Measurements from ENCODE around the gene ZFYVE9.
"Not testable (repeated sequence)": the region's sequence is repeated elsewhere in the genome, so short reads cannot be mapped to it uniquely, and the experiment has no call there.

The ZFYVE9 gene

GRCh38 chr1:52348704-52349300, 206.9 kb downstream of the ZFYVE9 start:
- no peak for DNase-seq

DNA sequence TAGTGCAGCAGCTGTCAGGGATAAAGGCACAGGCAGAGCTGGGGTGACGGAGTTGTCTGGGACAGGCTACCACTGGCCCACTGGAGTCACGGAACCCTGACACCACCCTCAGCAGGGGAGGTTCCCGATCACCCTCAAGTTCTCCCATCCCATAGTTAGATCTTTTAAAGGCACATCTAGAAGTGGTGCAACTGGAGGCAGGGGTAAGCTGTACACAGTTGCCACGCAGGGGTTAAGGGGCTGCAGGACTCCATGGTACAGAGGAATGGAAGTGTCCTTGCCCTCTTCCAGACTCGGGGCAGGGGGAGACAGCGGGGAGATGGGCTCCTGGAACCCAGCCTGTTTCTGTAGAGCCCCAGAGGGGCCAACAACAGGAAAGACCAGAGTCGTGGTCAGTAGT, 210.8 kb downstream of the ZFYVE9 start:
- DNase-seq, result no peak

DNA sequence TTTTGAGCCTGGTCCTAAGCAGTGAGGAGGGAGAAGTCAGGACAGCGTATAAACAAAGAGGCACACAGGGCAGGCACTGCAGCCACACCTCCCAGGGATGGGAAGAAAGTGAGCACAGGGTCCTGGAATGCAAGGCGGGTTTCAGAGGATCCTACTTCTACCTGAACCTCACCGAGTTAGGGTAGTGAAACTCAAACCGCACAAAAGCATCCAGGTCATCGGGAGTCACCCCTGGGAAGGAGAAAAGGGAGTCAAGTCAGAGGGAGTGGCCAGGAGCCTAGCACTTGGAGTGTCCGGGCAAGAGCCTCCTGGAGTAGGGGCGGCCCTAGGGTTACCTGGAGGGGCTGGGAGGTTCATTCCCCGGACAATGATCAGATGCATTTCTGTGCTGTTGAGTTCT, 213.5 kb downstream of the ZFYVE9 start:
- DNase-seq, result no peak

GRCh38 chr1:52355847-52356505, 214.1 kb downstream of the ZFYVE9 start:
- DNase-seq, result no peak

DNA sequence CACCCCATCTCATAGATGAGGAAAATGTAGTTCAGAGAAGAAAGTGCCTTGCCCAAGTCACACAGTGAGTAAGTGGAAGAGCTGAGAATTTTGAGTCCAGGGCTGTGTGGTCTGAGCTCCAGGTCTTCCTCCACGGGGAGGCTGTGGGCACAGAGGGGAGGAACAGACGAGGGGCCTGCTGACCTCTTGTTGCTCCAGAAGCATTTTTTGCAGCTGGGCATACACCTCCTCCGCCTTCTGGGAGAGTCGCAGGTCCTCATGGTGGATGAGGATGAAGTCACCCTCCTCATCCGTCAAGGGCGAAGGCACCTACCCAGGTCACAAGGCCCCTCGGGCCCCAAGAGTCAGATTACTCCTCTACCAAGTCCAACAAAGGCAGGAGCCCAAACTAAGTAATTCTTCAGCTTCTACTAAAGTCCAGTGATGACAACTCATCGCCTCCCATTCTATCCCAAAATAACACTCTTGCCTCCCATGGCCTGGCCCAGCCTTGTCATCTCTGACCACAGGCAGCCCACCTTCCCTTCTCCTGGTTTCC, 215.0 kb downstream of the ZFYVE9 start:
- DNase-seq, result no peak

DNA sequence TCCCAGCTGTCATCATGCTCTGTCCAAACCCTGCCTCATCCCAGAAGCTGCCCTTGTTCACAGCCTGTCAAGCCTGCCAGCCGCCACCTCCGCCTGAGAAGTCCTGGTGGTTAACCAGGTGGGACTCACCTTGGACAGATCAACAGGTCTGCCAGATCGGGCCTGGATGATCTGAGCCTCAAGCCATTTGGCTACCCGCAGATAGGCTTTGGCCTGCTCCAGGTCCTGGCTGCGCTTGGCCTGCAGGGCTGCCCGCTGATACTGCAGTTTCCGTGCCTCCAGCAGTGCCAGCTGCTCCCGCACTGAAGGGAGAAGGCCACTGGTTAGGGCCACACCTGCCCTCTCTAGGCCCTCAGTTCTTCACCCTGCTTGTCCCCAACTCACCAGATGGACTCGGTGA, 215.5 kb downstream of the ZFYVE9 start:
- no peak for DNase-seq

GRCh38 chr1:52358851-52359497, 217.1 kb downstream of the ZFYVE9 start:
- DNase-seq, result no peak

GRCh38 chr1:52359676-52360594, 218.0 kb downstream of the ZFYVE9 start:
- no peak for DNase-seq

DNA sequence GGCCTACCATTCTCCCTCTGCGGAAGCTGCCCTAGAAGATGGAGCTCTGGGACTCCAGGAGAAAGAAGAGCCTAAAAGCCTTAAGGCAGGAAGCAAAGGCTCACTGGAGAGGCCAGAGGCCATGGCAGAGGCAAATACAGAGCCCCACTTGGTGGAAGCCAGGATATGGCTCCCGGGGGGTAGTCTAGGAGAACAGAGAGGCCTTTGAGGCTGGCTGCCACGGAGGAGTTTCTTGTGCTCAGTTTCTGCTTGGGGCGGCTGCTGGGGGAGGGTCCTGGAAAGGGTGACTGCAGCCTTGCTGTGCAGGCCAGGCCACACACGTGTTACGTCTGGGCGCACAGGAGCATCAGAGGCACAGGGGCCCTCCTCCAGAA, 218.7 kb downstream of the ZFYVE9 start:
- DNase-seq, result no peak

DNA sequence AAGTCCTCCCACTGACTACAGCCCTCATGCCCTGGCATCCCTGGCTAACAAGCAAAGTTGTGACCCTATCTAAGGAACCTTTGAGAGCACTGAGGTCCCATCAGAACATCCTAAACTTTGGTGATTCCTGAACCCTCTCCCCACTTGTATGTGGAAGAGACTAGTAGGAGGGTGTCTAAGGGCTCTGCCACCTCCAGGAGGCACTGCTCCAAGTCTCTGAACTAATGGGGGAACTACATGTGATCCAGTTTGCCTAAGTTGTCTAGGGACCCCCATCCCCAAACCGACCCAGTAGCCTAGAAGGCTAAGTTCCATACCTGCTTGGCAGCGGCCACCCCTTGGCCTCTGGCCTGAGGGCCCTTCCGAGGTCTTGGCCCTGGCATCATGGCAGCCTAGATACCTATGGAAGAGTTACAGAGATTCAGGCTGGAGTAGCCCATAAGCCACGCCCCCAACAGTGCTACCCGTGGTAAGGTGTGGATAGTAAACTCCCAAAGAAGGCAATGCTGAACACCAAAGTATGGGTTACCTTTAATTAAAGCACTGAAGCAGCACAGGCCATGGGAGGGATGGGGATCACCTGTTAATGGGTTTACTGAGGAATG, 222.4 kb downstream of the ZFYVE9 start:
- no peak for DNase-seq

DNA sequence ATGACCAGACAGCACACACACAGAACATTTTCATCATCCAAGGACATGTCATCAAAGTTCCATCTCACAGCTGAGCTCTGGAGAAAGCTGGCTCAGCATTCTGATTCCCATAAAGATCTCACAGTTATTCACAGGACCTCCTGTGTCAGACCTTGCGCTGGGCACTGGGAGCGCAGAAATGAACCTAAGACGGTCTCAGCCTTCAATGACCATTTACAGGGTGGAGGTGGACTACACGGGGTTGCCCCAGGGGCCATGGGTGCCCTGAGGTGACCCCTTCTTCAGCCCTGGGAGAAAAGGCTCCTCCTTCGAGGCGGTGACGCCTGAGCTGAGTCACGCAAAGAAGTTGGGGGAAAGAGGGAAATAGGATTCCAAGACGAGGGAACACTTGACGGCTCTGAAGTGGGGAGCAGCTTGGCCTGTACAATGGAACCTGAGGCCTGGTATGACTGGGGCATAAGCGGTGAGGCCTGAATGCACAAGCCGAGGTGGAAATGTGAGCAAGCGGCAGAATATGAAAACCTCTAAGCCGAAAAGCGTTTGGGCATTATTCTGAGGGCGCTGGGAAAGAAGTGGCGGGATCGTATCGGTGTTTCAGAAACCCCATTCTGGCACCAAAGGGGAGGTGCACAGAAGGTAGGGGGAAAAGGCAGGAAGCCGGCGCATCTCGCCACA, 223.3 kb downstream of the ZFYVE9 start:
- peak; percentile 70 for DNase-seq

- DNase-seq, result peak; percentile 98
Observed at GRCh38 chr1:52365746-52366516, 224.0 kb downstream of the ZFYVE9 start, which contains the start of gene CC2D1B. Gene CC2D1B, minus strand, starts transcription at chr1:52366205. Its CDS starts 1,585 bp downstream, at chr1:52364620.

- DNase-seq, result no peak
Observed at GRCh38 chr1:52366517-52366827, 224.6 kb downstream of the ZFYVE9 start.

- no peak for DNase-seq
Observed at GRCh38 chr1:52367272-52367671, 225.4 kb downstream of the ZFYVE9 start.

DNA sequence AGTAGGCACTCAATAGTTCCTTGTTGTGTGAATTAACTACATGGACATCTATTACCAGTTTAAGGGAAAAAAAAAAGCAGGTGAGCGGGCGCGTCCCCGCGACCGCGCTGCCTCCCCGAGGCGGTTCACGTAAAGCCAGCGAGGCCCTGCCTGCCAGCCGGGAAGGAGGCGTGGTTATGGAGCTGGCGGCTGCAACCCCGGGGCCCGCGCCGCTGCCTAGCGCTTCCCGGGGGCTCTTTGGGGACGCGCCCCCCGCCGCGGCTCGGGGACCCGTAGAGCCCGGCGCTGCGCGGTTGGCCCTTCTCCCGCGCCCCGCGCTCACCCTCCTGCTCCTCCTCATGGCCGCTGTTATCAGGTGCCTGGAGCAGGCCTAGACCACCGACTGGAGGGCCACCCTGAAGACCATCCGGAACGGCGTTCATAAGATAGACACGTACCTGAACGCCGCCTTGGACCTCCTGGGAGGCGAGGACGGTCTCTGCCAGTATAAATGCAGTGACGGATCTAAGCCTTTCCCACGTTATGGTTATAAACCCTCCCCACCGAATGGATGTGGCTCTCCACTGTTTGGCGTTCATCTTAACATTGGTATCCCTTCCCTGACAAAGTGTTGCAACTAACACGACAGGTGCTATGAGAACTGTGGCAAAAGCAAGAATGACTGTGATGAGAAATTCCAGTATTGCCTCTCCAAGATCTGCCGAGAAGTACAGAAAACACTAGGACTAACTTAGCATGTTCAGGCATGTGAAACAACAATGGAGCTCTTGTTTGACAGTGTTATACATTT, 226.7 kb downstream of the ZFYVE9 start:
- peak; percentile 38 for DNase-seq

DNA sequence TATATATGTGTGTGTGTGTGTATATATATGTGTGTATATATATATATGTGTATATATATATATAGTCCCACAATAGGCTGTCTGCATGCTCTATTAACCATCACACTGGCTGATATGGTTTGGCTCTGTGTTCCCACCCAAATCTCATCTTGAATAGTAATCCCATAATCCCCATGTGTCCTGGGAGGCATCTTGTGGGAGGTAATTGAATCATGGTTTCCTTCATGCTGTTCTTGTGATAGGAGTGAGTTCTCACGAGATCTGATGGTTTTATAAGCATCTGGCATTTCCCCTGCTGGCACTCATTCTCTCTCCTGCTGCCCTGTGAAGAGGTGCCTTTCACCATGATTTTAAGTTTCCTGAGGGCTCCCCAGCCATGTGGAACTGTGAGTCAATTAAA, 228.0 kb downstream of the ZFYVE9 start:
- DNase-seq, result not testable (repeated sequence)

GRCh38 chr1:52385376-52385775, 243.5 kb downstream of the ZFYVE9 start:
- no peak for DNase-seq

DNA sequence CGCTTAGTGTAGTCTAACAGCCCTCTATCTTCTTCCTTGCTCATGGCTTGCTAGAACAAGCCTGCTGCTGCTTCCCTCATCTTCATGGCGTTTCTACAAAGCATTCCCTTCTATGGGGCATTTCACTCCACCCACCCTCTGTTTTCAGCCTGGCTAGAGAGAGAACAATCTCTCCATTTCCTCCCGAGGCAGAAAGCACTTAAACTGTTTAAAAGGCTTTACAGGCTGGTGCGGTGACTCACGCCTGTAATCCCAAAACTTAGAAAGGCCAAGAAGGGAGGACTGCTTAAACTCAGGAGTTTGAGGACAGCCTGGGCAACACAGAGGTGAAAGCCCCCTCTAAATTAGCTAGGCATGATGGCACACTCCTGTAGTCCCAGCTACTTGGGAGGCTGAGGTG, 244.6 kb downstream of the ZFYVE9 start:
- DNase-seq, result no peak

GRCh38 chr1:52393174-52393573, 251.3 kb downstream of the ZFYVE9 start:
- DNase-seq, result no peak
